Upper lobe of left lung (tissue), 4 donors: Measurements from ENCODE around the gene INPP5E.

ENCODE experiments used
- EP300 ChIP-seq, 4 donors: sonication (generic); formaldehyde crosslinking; IDR thresholded peaks; one replicate each; pipeline ENCODE4 v1.5.1; 2017; ENCODE audit warnings: antibody characterized with exemption in 4 of 4, control low read depth in 2 of 4
- POLR2AphosphoS5 ChIP-seq, 2 donors: sonication (generic); formaldehyde crosslinking; IDR thresholded peaks; one replicate each; pipeline ENCODE4 v1.5.1; 2017; ENCODE audit warnings: antibody characterized with exemption in 2 of 2
- TF ChIP-seq, protein P1 (sequence below), 6 experiments: fragments of 450-650 bp in 4 of 6; fragments of 200-600 bp in 2 of 6; sonication (generic) in 2 of 6; IDR thresholded peaks; one replicate each; pipeline ENCODE4 v1.5.1; 2016 to 2019; ENCODE audit warnings: antibody characterized with exemption in 6 of 6

DNA sequence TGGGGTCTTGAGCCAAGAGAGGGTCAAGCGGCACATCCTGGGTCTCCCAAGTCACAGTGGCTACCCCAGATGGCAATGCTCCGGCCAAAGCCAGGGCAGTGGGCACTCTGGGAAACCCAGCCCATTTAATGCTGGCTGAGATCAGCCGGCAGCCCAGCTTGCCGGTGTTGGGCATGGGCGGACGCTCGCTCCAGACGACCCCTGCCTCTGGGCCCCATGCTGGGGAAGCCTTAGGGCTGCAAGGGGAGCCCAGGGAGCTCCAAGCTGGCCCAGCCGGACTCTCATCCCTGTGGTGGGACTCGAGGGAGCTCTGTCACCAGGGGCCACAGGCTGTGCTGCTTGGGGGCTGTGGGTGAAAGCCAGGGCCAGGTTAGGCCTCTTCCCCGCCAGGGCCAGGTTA is 60.2 kb downstream of the INPP5E start:
- TF ChIP-seq, protein P1, sequence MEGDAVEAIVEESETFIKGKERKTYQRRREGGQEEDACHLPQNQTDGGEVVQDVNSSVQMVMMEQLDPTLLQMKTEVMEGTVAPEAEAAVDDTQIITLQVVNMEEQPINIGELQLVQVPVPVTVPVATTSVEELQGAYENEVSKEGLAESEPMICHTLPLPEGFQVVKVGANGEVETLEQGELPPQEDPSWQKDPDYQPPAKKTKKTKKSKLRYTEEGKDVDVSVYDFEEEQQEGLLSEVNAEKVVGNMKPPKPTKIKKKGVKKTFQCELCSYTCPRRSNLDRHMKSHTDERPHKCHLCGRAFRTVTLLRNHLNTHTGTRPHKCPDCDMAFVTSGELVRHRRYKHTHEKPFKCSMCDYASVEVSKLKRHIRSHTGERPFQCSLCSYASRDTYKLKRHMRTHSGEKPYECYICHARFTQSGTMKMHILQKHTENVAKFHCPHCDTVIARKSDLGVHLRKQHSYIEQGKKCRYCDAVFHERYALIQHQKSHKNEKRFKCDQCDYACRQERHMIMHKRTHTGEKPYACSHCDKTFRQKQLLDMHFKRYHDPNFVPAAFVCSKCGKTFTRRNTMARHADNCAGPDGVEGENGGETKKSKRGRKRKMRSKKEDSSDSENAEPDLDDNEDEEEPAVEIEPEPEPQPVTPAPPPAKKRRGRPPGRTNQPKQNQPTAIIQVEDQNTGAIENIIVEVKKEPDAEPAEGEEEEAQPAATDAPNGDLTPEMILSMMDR (IDR thresholded peaks at IDR 0.05): no peak
- TF ChIP-seq EP300 (IDR thresholded peaks at IDR 0.05): no peak
- no peak for TF ChIP-seq POLR2AphosphoS5 (IDR thresholded peaks at IDR 0.05)
